Measurements from ENCODE around the gene WNT5A. TPM values are rescaled to one million over a fixed set of nuclear protein-coding genes. Genes with fewer than 3 reads are reported as not detected.

Gene WNT5A
- total RNA-seq, 1 experiment from 2014 or later, result 1.1 TPM

- Histone ChIP-seq H3K79me2 (ENCODE audit: insufficient read depth, low read length) (no peaks in the 10 kb centered on the region), H2BK20ac (ENCODE audit: low read depth, low read length, poor library complexity, severe bottlenecking) (no peak overlapping the region), H3K9me3 (ENCODE audit: control insufficient read depth, low read depth, low read length) (no peaks in the 10 kb centered on the region), H3K4ac (ENCODE audit: low read depth, low read length) (no peak overlapping the region), H2AFZ (ENCODE audit: low read length) (no peak overlapping the region), H4K91ac (ENCODE audit: insufficient read length, low read depth, low read length) (no peak overlapping the region), H3K23me2 (ENCODE audit: insufficient read length, low read depth, low read length, poor library complexity, severe bottlenecking) (peaks cover 53% of the 10 kb centered on the region), H3K56ac (ENCODE audit: insufficient read length, low read depth, low read length) (no peak overlapping the region), H2BK15ac (ENCODE audit: low read depth, low read length) (no peak overlapping the region), H3K18ac (ENCODE audit: insufficient read length, low read depth, low read length) (no peak overlapping the region), H3K23ac (ENCODE audit: insufficient read length, low read depth, low read length) (no peak overlapping the region), H4K20me1 (ENCODE audit: control insufficient read depth, insufficient read depth, insufficient read length) (no peaks in the 10 kb centered on the region), H3T11ph (ENCODE audit: low read length) (no peak overlapping the region), H4K8ac (replicated peaks; ENCODE audit: insufficient read length, low read depth, low read length) (no peak overlapping the region), H3K4me1 (ENCODE audit: insufficient read depth, low read length) (peaks cover 2% of the 10 kb centered on the region; the same call in 1 of the 2 replicates), H3K14ac (ENCODE audit: insufficient read depth, low read length) (no peak overlapping the region; the same call in 1 of the 2 replicates), H2BK120ac (ENCODE audit: low read depth, low read length, poor library complexity, severe bottlenecking) (no peak overlapping the region), H2BK12ac (ENCODE audit: insufficient read length, low read depth, low read length) (no peak overlapping the region), H3K27me3 (ENCODE audit: insufficient read depth, low read length) (peaks cover 50% of the 10 kb centered on the region; the same call in 1 of the 2 replicates), H4K5ac (ENCODE audit: insufficient read length, low read depth, low read length) (no peak overlapping the region), H3K4me2 (ENCODE audit: insufficient read depth, insufficient read length, low read length) (peak overlapping the region; percentile 70), H2AK5ac (ENCODE audit: insufficient read length, low read length) (no peak overlapping the region), H3K79me1 (ENCODE audit: insufficient read depth, low read depth, low read length, poor library complexity, severe bottlenecking) (no peaks in the 10 kb centered on the region), H3K9ac (ENCODE audit: extremely low read depth, insufficient read length, low read length) (no peak overlapping the region), H3K27ac (ENCODE audit: insufficient read length, low read depth, low read length) (no peak overlapping the region), H2BK5ac (ENCODE audit: insufficient read length, low read length) (no peak overlapping the region)
- peaks cover 0 to 5% of the 10 kb centered on the region in 2 experiments; a peak in 3 of 5 replicates for H3K9me3 Mint-ChIP-seq
- peaks cover 45 to 46% of the 10 kb centered on the region in 2 experiments for H3K4me1 Mint-ChIP-seq
- peaks cover 99% of the 10 kb centered on the region for H3K27me3 Mint-ChIP-seq (ENCODE audit: low read depth)
- 0 out of 7 replicates have a peak, but pooled peaks cover 0 to 2% (median 0%) of the 10 kb centered on the region in 3 experiments for H3K36me3 Mint-ChIP-seq (ENCODE audit: insufficient read depth in 1 of 3, low read depth in 3 of 3)
- peak overlapping the region; percentile 63 to 87 for H3K4me3 Mint-ChIP-seq
- no CpG with 5 or more reads among the region's 37 CpGs for WGBS (ENCODE audit: extremely low coverage, insufficient read length, low lambda C conversion rate)
- H3K27ac Mint-ChIP-seq, result no peak overlapping the region; a peak in 1 of 7 replicates
- DNase-seq, result peak; percentile 50
- peak; percentile 26; the same call in 2 of the 3 replicates for TF ChIP-seq CTCF (conservative IDR thresholded peaks at IDR 0.05)
Observed at GRCh38 chr3:55481744-55482495, 5.2 kb downstream of the WNT5A start.

All from H9 (cell line).